HCT116 (cell line): ENCODE results near the gene BAHD1. TPM values are rescaled to one million over a fixed set of nuclear protein-coding genes. Genes with fewer than 3 reads are reported as not detected.

Experiments
- ATAC-seq: fragments of 200-7000 bp; cut with Tn5 transposase; 2 replicates; pipeline ENCODE4 v1.9.1; 2020; ENCODE audit warnings: mild to moderate bottlenecking, moderate library complexity
- BruUV-seq: library from RNA; stranded (reverse); fragments of 400-500 nt; replicated peaks from 2 replicates; lab custom pipeline; 2021; lab: Mats Ljungman, UMichigan
- CTCF ChIA-PET: fragments of 300-600 bp; sonication (Branson Sonifier 250); formaldehyde crosslinking; loops from one replicate; lab custom pipeline; 2021; ENCODE audit warnings: antibody characterized with exemption; lab: Charles Lee
- POLR2A ChIA-PET: fragments of 300-600, 350-600 bp; sonication (Branson Sonifier 250); formaldehyde crosslinking; loops from one replicate; lab custom pipeline; 2021; ENCODE audit warnings: antibody characterized with exemption; lab: Charles Lee
- RAD21 ChIA-PET, 2 experiments: fragments of 300-600 bp; sonication (Branson Sonifier 250); formaldehyde crosslinking; loops; one replicate each; lab custom pipeline; 2023; ENCODE audit warnings: low total read pairs in 2 of 2; ENCODE audit not compliant: uncharacterized antibody in 2 of 2, unreplicated experiment in 2 of 2, low non-redundant PET in 1 of 2; lab: Charles Lee
- DNase-seq: peaks from one replicate; pipeline ENCODE4 v3.0.0-alpha.2; 2010; ENCODE audit warnings: low read depth, low spot score
- H2AFZ ChIP-seq: fragments of 200-600 bp; shearing (Covaris generic), sonication (generic); 2 replicates; pipeline ENCODE4 v1.6.1; 2017; ENCODE audit warnings: low read depth, mixed run types, mixed read lengths, antibody characterized with exemption, low read length; ENCODE audit not compliant: poor library complexity, severe bottlenecking
- H3K27ac ChIP-seq: 2 replicates; pipeline ENCODE4 v1.5.1; 2012; ENCODE audit warnings: low read depth, low read length
- H3K27me3 ChIP-seq: fragments of 200-600 bp; sonication (generic); 2 replicates; pipeline ENCODE4 v1.6.1; 2016; ENCODE audit warnings: mixed run types, low read length, mixed read lengths; ENCODE audit not compliant: insufficient read depth
- H3K36me3 ChIP-seq, 2 experiments: fragments of 200-500 bp in 1 of 2; fragments of 200-600 bp in 1 of 2; sonication (Bioruptor generic) in 1 of 2; sonication (generic) in 1 of 2; 2 replicates each; pipeline versions ENCODE4 v1.5.1 to v1.6.1; 2014 to 2016; ENCODE audit warnings: low read length in 2 of 2, inconsistent platforms in 1 of 2, mixed read lengths in 1 of 2, mixed run types in 1 of 2; ENCODE audit not compliant: insufficient read depth in 2 of 2, control insufficient read depth in 1 of 2
- H3K4me1 ChIP-seq, 2 experiments: fragments of 200-600 bp in 1 of 2; sonication (generic) in 1 of 2; 2 replicates each; pipeline versions ENCODE4 v1.5.1 to v1.6.1; 2012 to 2017; ENCODE audit warnings: low read length in 2 of 2, inconsistent platforms in 1 of 2, mild to moderate bottlenecking in 1 of 2, mixed read lengths in 1 of 2, mixed run types in 1 of 2, moderate library complexity in 1 of 2; ENCODE audit not compliant: insufficient read depth in 2 of 2, control insufficient read depth in 1 of 2
- H3K4me2 ChIP-seq: fragments of 200-600 bp; sonication (generic); 2 replicates; pipeline ENCODE4 v1.6.1; 2017; ENCODE audit warnings: mixed run types, low read length, mixed read lengths
- H3K4me3 ChIP-seq, 2 experiments: fragments of 200-600 bp in 1 of 2; sonication (generic) in 1 of 2; replicated peaks in 1 of 2; 2 replicates each; pipeline ENCODE4 v1.5.1; 2011 to 2016; ENCODE audit warnings: low read length in 2 of 2, control low read depth in 1 of 2, low read depth in 1 of 2, mild to moderate bottlenecking in 1 of 2, mixed read lengths in 1 of 2, mixed run types in 1 of 2
- H3K79me2 ChIP-seq: fragments of 200-600 bp; sonication (generic); 2 replicates; pipeline ENCODE4 v1.6.1; 2017; ENCODE audit warnings: mild to moderate bottlenecking, mixed run types, low read length, moderate library complexity, mixed read lengths; ENCODE audit not compliant: insufficient read depth
- H3K9ac ChIP-seq: fragments of 200-600 bp; sonication (generic); 2 replicates; pipeline ENCODE4 v1.6.1; 2016; ENCODE audit warnings: low read length, mixed read lengths
- H3K9me2 ChIP-seq: fragments of 200-600 bp; sonication (generic), shearing (Covaris generic); 2 replicates; pipeline ENCODE4 v1.6.1; 2017; ENCODE audit warnings: mixed run types, mild to moderate bottlenecking, moderate library complexity; ENCODE audit not compliant: insufficient read depth
- H3K9me3 ChIP-seq, 2 experiments: fragments of 200-500 bp in 1 of 2; fragments of 200-600 bp in 1 of 2; sonication (Bioruptor generic) in 1 of 2; sonication (generic) in 1 of 2; 2 replicates each; pipeline ENCODE4 v1.6.1; 2014 to 2017; ENCODE audit warnings: low read length in 2 of 2, mixed read lengths in 2 of 2, inconsistent platforms in 1 of 2, low read depth in 1 of 2, mild to moderate bottlenecking in 1 of 2, mixed run types in 1 of 2, moderate library complexity in 1 of 2; ENCODE audit not compliant: control insufficient read depth in 1 of 2, insufficient read depth in 1 of 2
- H4K20me1 ChIP-seq: fragments of 200-600 bp; sonication (generic), shearing (Covaris generic); 2 replicates; pipeline ENCODE4 v1.6.1; 2017; ENCODE audit warnings: mixed run types, mild to moderate bottlenecking, moderate library complexity; ENCODE audit not compliant: insufficient read depth
- ATF3 ChIP-seq: IDR thresholded peaks from 2 replicates; pipeline ENCODE4 v1.6.1; 2012
- CBX3 ChIP-seq: IDR thresholded peaks from 2 replicates; pipeline ENCODE4 v1.6.1; 2012; ENCODE audit warnings: low read depth
- CEBPB ChIP-seq: IDR thresholded peaks from 2 replicates; pipeline ENCODE4 v1.6.1; 2012; ENCODE audit warnings: low read depth
- EZH2 ChIP-seq: fragments of 200-600 bp; sonication (generic); IDR thresholded peaks from 2 replicates; pipeline ENCODE4 v1.6.1; 2017; ENCODE audit warnings: antibody characterized with exemption, mixed run types
- FOSL1 ChIP-seq: IDR thresholded peaks from 2 replicates; pipeline ENCODE4 v1.6.1; 2012; ENCODE audit warnings: low read depth
- MAX ChIP-seq: IDR thresholded peaks from 2 replicates; pipeline ENCODE4 v1.6.1; 2012
- POLR2AphosphoS5 ChIP-seq: IDR thresholded peaks from 2 replicates; pipeline ENCODE4 v1.6.1; 2011; ENCODE audit warnings: mild to moderate bottlenecking, low read depth, low read length, moderate library complexity
- RAD21 ChIP-seq: IDR thresholded peaks from 2 replicates; pipeline ENCODE4 v1.6.1; 2012; ENCODE audit warnings: low read depth, mild to moderate bottlenecking
- REST ChIP-seq: IDR thresholded peaks from 2 replicates; pipeline ENCODE4 v1.6.1; 2012; ENCODE audit warnings: low read depth
- SIN3A ChIP-seq: IDR thresholded peaks from 2 replicates; pipeline ENCODE4 v1.6.1; 2012; ENCODE audit warnings: low read depth
- YY1 ChIP-seq: IDR thresholded peaks from 2 replicates; pipeline ENCODE4 v1.6.1; 2011; ENCODE audit warnings: low read length, low read depth, moderate library complexity, mild to moderate bottlenecking; ENCODE audit not compliant: insufficient replicate concordance; ENCODE audit errors: extremely low read depth
- ZBTB33 ChIP-seq: IDR thresholded peaks from 2 replicates; pipeline ENCODE4 v1.6.1; 2011; ENCODE audit warnings: mild to moderate bottlenecking, low read length, moderate library complexity; ENCODE audit not compliant: insufficient replicate concordance; ENCODE audit errors: extremely low read depth
- ZNF274 ChIP-seq: fragments of 200-500 bp; sonication (Bioruptor generic); IDR thresholded peaks from 2 replicates; pipeline ENCODE4 v1.6.1; 2014; ENCODE audit warnings: mild to moderate bottlenecking, low read depth, low read length, inconsistent platforms
- intact Hi-C: fragments of 100-400 bp; cut with micrococcal nuclease; formaldehyde crosslinking; loops from 2 replicates; pipeline ENCODE4 v1.10.0; 2022
- total RNA-seq: library from RNA; stranded (reverse); gene quantifications from one replicate; pipeline ENCODE4 v1.2.1, GENCODE V29; 2021; ENCODE audit not compliant: unreplicated experiment

BAHD1 gene
- total RNA-seq, 1 experiment from 2014 or later: 25.0 TPM

GRCh38 chr15:40435023-40435709 is 5.6 kb upstream of the BAHD1 start:
- Histone ChIP-seq H3K27me3 (no peaks in the 10 kb centered on the region), H3K9me2 (no peaks in the 10 kb centered on the region), H3K4me1 (peaks cover 7 to 18% of the 10 kb centered on the region in 2 experiments; a peak in 3 of 4 replicates), H3K9ac (no peak overlapping the region), H3K27ac (no peak overlapping the region), H3K4me3 (no peak overlapping the region), H4K20me1 (no peaks in the 10 kb centered on the region), H2AFZ (no peak overlapping the region), H3K36me3 (no peaks in the 10 kb centered on the region), H3K4me2 (no peak overlapping the region), H3K79me2 (no peaks in the 10 kb centered on the region), H3K9me3 (no peaks in the 10 kb centered on the region)
- ChIA-PET POLR2A (no interaction called here), RAD21 (no interaction called here), CTCF (no interaction called here)
- intact Hi-C loops: no loop called here
- BruUV-seq: no TSS peak
- DNase-seq (no peak), ATAC-seq (no peak)
- TF ChIP-seq CBX3: no peak
- no peak for TF ChIP-seq RAD21
- no peak for TF ChIP-seq REST
- no peak for TF ChIP-seq MAX
- no peak for TF ChIP-seq ZBTB33
- no peak for TF ChIP-seq ZNF274
- TF ChIP-seq EZH2: no peak
- TF ChIP-seq CEBPB: no peak
- TF ChIP-seq FOSL1: no peak
- TF ChIP-seq ATF3: no peak
- TF ChIP-seq SIN3A: no peak
- no peak for TF ChIP-seq POLR2AphosphoS5
- TF ChIP-seq YY1: no peak
